Liver (tissue), 9 donors: Measurements from ENCODE around the gene DAND5. TPM values are rescaled to one million over a fixed set of nuclear protein-coding genes. Genes with fewer than 3 reads are reported as not detected.

Experiments used
- DNase-seq: peaks from one replicate; pipeline ENCODE4 v3.0.0-alpha.2; 2017; ENCODE audit warnings: low spot score
- H3K27ac ChIP-seq, 2 donors: one replicate each; pipeline ENCODE4 v1.7.0; 2013; ENCODE audit warnings: inconsistent platforms in 2 of 2, low read length in 2 of 2, control low read depth in 1 of 2, low read depth in 1 of 2, mild to moderate bottlenecking in 1 of 2
- H3K27me3 ChIP-seq, 4 donors: one replicate each; pipeline versions ENCODE4 v1.6.1 to v1.7.0; 2013; ENCODE audit warnings: low read length in 3 of 4, inconsistent platforms in 1 of 4, mild to moderate bottlenecking in 1 of 4, moderate library complexity in 1 of 4; ENCODE audit not compliant: control insufficient read depth in 4 of 4, insufficient read depth in 4 of 4
- H3K36me3 ChIP-seq, 4 donors: one replicate each; pipeline versions ENCODE4 v1.6.1 to v1.7.0; 2013; ENCODE audit warnings: low read length in 3 of 4, mild to moderate bottlenecking in 3 of 4, low read depth in 1 of 4, moderate library complexity in 1 of 4; ENCODE audit not compliant: control insufficient read depth in 4 of 4, insufficient read depth in 3 of 4
- H3K4me1 ChIP-seq, 4 donors: one replicate each; pipeline versions ENCODE4 v1.6.1 to v1.7.0; 2013; ENCODE audit warnings: low read length in 3 of 4, mild to moderate bottlenecking in 3 of 4, moderate library complexity in 1 of 4; ENCODE audit not compliant: control insufficient read depth in 4 of 4, insufficient read depth in 4 of 4
- H3K4me3 ChIP-seq, 3 donors: one replicate each; pipeline versions ENCODE4 v1.6.1 to v1.7.0; 2013; ENCODE audit warnings: low read length in 3 of 3, control low read depth in 1 of 3, low read depth in 1 of 3, mild to moderate bottlenecking in 1 of 3
- H3K9ac ChIP-seq, 2 donors: one replicate each; pipeline ENCODE4 v1.7.0; 2013; ENCODE audit warnings: low read length in 2 of 2, mild to moderate bottlenecking in 2 of 2, moderate library complexity in 2 of 2, control low read depth in 1 of 2, low read depth in 1 of 2
- H3K9me3 ChIP-seq, 4 donors: one replicate each; pipeline versions ENCODE4 v1.6.1 to v1.7.0; 2013; ENCODE audit warnings: low read length in 3 of 4; ENCODE audit not compliant: control insufficient read depth in 4 of 4
- EGR1 ChIP-seq, 2 donors: IDR thresholded peaks; 2 replicates each; pipeline ENCODE4 v1.6.1; 2016 to 2018; ENCODE audit warnings: antibody characterized with exemption in 2 of 2, low read depth in 2 of 2
- HNF4G ChIP-seq: IDR thresholded peaks from 2 replicates; pipeline ENCODE4 v1.6.1; 2016; ENCODE audit warnings: antibody characterized with exemption
- RAD21 ChIP-seq, 2 donors: IDR thresholded peaks; 2 replicates each; pipeline ENCODE4 v1.6.1; 2016; ENCODE audit warnings: antibody characterized with exemption in 2 of 2, mild to moderate bottlenecking in 2 of 2
- REST ChIP-seq: IDR thresholded peaks from 2 replicates; pipeline ENCODE4 v1.6.1; 2016; ENCODE audit warnings: antibody characterized with exemption, mild to moderate bottlenecking
- TAF1 ChIP-seq: conservative IDR thresholded peaks from 2 replicates; pipeline ENCODE4 v1.6.1; 2016; ENCODE audit warnings: antibody characterized with exemption, mild to moderate bottlenecking
- ZBTB33 ChIP-seq: IDR thresholded peaks from 2 replicates; pipeline ENCODE4 v1.6.1; 2016; ENCODE audit warnings: antibody characterized with exemption
- WGBS: extraction: QIAGEN DNeasy Blood & Tissue Kit; methylation state at CpG from one replicate; pipeline ENCODE4 v1.1.7; 2013; 5-methylcytosine and 5-hydroxymethylcytosine counted together
- polyA plus RNA-seq, 2 donors: library from polyadenylated mRNA; stranded (reverse) in 1 of 2; unstranded in 1 of 2; fragments of 200-250 nt in 1 of 2; fragments of >200 nt in 1 of 2; fragmentation: Nextera tagmentation in 1 of 2; extraction: Ambion mirVana in 1 of 2; gene quantifications; one replicate each; pipeline versions ENCODE4 v1.2.1 to v1.2.3, GENCODE V29; 2013 to 2015
- total RNA-seq, 2 donors: library from RNA; depleted of rRNA; stranded (reverse); fragments of >200 nt; gene quantifications; one replicate each; pipeline ENCODE4 v1.2.3, GENCODE V29; 2014
- donor health status: healthy.
- donor health status: healthy.
- donor health status: healthy.
- donor health status: healthy.
- donor health status: healthy.

Gene DAND5
- total and polyA plus RNA-seq, 4 donors: 0.23 TPM; not detected in 3

- DNase-seq: peak; percentile 76
- Histone ChIP-seq H3K4me3 (peak overlapping the region; percentile 67 to 92 (median 77)), H3K36me3 (peaks cover 15 to 54% (median 46%) of the 10 kb centered on the region in 4 donors), H3K27ac (peak overlapping the region; percentile 67 to 85), H3K27me3 (no peaks in the 10 kb centered on the region), H3K9me3 (no peaks in the 10 kb centered on the region), H3K4me1 (peaks cover 2 to 33% (median 16%) of the 10 kb centered on the region in 4 donors), H3K9ac (peak overlapping the region; percentile 36 to 91)
- under 1% methylated on average over 40 of the region's 40 CpGs for WGBS
- peak in 1 of 2 donors; percentile 4 for TF ChIP-seq RAD21 (IDR thresholded peaks at IDR 0.05)
- TF ChIP-seq ZBTB33: peak; percentile 84
- TF ChIP-seq TAF1: no peak
Observed at GRCh38 chr19:12946092-12946721, 23.2 kb upstream of the DAND5 start.

- Histone ChIP-seq H3K4me1 (peaks cover 2 to 29% (median 16%) of the 10 kb centered on the region in 4 donors), H3K27me3 (no peaks in the 10 kb centered on the region), H3K9me3 (no peaks in the 10 kb centered on the region), H3K27ac (peak overlapping the region; percentile 67 to 85), H3K36me3 (peaks cover 12 to 53% (median 42%) of the 10 kb centered on the region in 4 donors), H3K4me3 (peak overlapping the region; percentile 67 to 92 (median 77)), H3K9ac (peak overlapping the region; percentile 36 to 91)
- TF ChIP-seq EGR1 (IDR thresholded peaks at IDR 0.05; ENCODE audit: low read depth in 2 of 2) (no peak), ZBTB33 (no peak), RAD21 (IDR thresholded peaks at IDR 0.05) (no peak), HNF4G (no peak), REST (no peak)
- DNase-seq: no peak
- WGBS: 71% methylated on average over 14 of the region's 14 CpGs
Observed at GRCh38 chr19:12946731-12947496, 22.5 kb upstream of the DAND5 start.
